ENCODE measurements around the gene NIP7.

The NIP7 gene

DNA sequence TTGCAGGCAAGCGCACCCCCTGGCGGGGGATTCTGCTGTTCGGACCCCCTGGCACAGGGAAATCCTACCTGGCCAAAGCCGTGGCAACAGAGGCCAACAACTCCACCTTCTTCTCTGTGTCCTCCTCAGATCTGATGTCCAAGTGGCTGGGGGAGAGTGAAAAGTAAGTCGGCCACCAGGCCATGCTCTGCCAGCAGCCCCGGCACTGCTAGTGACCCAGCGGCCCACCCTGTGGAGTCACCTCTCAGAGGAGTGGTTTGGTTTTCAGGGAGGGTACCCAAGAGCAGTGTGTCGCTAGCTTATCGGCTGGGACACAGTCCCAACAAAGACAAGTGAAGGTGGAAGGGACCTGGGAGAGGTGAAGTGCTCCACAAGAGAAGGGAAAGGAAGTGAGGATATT lies 20.2 kb upstream of the NIP7 start:
- DNase-seq: no peak

- DNase-seq: no peak
Measured at GRCh38 chr16:69319826-69320739, 19.5 kb upstream of the NIP7 start.

GRCh38 chr16:69320740-69321073 lies 18.9 kb upstream of the NIP7 start:
- no peak for DNase-seq

- DNase-seq: no peak
Measured at GRCh38 chr16:69321080-69321479, 18.5 kb upstream of the NIP7 start.

GRCh38 chr16:69322343-69322742 lies 17.2 kb upstream of the NIP7 start:
- no peak for DNase-seq

DNA sequence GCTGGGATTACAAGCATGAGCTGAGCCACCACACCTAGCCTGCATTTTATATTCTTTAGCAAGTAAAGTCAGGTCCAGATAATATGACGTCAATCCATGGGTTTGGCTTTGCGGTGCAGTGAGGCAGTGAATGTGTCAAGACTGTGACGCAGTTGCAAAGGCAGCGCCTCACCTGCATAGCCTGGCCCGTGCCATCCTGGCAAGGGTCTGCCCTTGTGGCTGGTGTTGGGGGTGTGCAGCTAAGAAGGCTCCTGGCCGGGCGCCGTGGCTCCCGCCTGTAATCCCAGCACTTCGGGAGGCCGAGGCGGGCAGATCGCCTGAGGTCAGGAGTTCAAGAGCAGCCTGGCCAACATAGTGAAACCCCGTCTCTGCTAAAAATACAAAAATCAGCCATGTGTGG lies 16.2 kb upstream of the NIP7 start:
- no peak for DNase-seq

GRCh38 chr16:69324013-69324531 lies 15.5 kb upstream of the NIP7 start:
- no peak for DNase-seq

GRCh38 chr16:69324585-69325253 lies 14.9 kb upstream of the NIP7 start:
- no peak for DNase-seq

- no peak for DNase-seq
Measured at GRCh38 chr16:69325784-69326171, 13.8 kb upstream of the NIP7 start.

- DNase-seq: no peak
Measured at GRCh38 chr16:69326172-69326873, 13.2 kb upstream of the NIP7 start.

GRCh38 chr16:69327585-69328310 lies 11.8 kb upstream of the NIP7 start:
- DNase-seq: no peak

DNA sequence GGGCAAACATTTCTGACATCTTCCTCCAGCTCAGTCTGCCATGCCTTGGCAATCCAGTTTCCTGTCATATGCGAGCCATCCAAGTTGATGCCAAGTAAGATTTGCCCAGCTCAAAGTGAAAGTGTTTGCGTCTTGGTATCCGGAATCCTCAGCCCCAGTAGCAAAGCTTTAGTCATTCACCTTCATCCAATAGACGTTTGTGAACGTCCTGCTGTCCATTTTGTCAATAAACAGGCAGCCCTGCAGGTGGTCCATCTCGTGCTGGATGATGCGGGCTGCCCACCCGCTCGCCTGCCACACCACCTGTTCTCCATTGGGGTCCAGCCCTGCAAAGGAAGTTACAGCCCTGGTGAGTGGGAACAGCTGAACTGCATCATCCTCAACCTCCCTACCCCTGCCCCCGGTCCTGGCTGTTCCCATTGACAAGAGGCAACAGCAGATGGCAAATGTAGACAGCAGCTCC lies 10.7 kb upstream of the NIP7 start:
- DNase-seq: peak; percentile 29

GRCh38 chr16:69329369-69330285 lies 9.9 kb upstream of the NIP7 start:
- DNase-seq: peak; percentile 64

GRCh38 chr16:69330286-69331109 lies 9.1 kb upstream of the NIP7 start, which contains the start of gene PDF:
TSS of gene PDF (minus strand) at chr16:69330588. CDS start at chr16:69330570, 18 bp downstream.
- peak; percentile 87 for DNase-seq

DNA sequence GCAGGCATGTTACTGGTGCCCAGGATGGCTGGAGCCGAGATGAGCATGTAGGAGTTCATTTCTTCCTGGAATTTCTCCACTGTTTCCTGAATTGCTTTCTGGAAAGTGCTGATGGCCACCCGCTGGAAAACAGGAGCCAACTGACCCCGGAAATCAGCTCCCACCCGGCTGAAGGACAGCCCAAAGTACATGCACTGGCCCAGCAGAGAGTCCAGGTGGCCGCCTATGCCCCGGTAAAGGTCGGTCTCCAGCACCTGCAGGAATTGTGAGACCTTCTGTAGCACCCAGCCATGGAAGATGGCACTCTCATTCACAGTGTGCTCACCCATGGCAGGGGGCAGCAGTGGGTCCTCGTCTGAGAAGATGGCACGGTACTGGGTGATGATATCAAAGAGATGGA lies 4.9 kb upstream of the NIP7 start:
- DNase-seq: no peak

GRCh38 chr16:69338557-69339288 lies 849 bp upstream of the NIP7 start:
- DNase-seq: peak; percentile 77

DNA sequence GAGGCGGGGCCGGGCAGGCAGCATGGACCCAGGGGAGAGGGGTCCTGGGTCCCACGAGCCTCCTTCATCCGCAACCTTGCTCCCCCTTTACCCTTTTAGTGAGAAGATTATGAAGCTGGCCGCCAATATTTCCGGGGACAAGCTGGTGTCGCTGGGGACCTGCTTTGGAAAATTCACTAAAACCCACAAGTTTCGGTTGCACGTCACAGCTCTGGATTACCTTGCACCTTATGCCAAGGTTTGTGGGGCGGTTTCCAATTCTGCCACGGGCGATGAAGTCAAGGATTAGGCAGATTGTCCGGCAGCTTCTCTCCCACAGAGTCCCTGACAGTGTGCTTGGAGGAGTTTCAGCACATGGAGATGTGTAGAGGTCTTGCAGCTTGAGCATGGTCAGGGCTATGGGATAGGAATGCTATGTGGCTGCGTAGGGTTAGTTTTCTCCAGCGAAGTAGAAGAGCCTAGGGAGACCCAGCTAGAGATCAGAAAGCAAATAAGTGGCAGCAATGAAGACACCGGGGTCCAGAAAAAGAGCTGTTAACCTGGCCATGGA lies 598 bp downstream of the NIP7 start:
- DNase-seq: peak; percentile 51

- no peak for DNase-seq
Measured at GRCh38 chr16:69344171-69344570, 4.6 kb downstream of the NIP7 start.

- no peak for DNase-seq
Measured at GRCh38 chr16:69345923-69346322, 6.4 kb downstream of the NIP7 start.

- DNase-seq: no peak
Measured at GRCh38 chr16:69346683-69347082, 7.1 kb downstream of the NIP7 start.

Data from activated CD4-positive, alpha-beta T cell treated with anti-CD3 and anti-CD28 coated beads for 48 hours (primary cell).